Natural killer cell (primary cell): ENCODE data around the gene MGMT. TPM values are rescaled to one million over a fixed set of nuclear protein-coding genes. Genes with fewer than 3 reads are reported as not detected.

Experiments used
- ATAC-seq, 3 donors: fragments of 150-1000 bp in 2 of 3; fragments of 200-7000 bp in 1 of 3; cut with Tn5 transposase; 1 replicate in 1 of 3; 2 replicates in 2 of 3; pipeline ENCODE4 v1.10.0; 2021; ENCODE audit warnings: mild to moderate bottlenecking in 2 of 3, moderate library complexity in 2 of 3
- DNase-seq, 2 donors: peaks; one replicate each; pipeline versions ENCODE4 v3.0.0 to v3.0.0-alpha.2; 2013 to 2021; ENCODE audit warnings: mixed read lengths in 1 of 2
- H3K27ac ChIP-seq: one replicate; pipeline ENCODE4 v1.5.1; 2013; ENCODE audit warnings: mild to moderate bottlenecking, low read length
- H3K27me3 ChIP-seq: one replicate; pipeline ENCODE4 v1.6.1; 2013; ENCODE audit warnings: low read length; ENCODE audit not compliant: control insufficient read depth, insufficient read depth
- H3K36me3 ChIP-seq: one replicate; pipeline ENCODE4 v1.6.1; 2013; ENCODE audit warnings: low read length; ENCODE audit not compliant: control insufficient read depth, insufficient read depth
- H3K4me1 ChIP-seq: one replicate; pipeline ENCODE4 v1.6.1; 2013; ENCODE audit warnings: low read length; ENCODE audit not compliant: control insufficient read depth, insufficient read depth
- H3K4me3 ChIP-seq: one replicate; pipeline ENCODE4 v1.5.1; 2013; ENCODE audit warnings: low read length
- H3K9me3 ChIP-seq: one replicate; pipeline ENCODE4 v1.6.1; 2013; ENCODE audit warnings: low read length; ENCODE audit not compliant: control insufficient read depth, insufficient read depth
- H3K27ac Mint-ChIP-seq, 2 donors: one replicate each; pipeline ENCODE4 v1.8.0; 2022; ENCODE audit warnings: mild to moderate bottlenecking in 2 of 2, mixed read lengths in 2 of 2, moderate library complexity in 1 of 2
- H3K27me3 Mint-ChIP-seq, 2 donors: one replicate each; pipeline ENCODE4 v1.8.0; 2022; ENCODE audit warnings: low read depth in 2 of 2, mixed read lengths in 2 of 2
- H3K36me3 Mint-ChIP-seq: one replicate; pipeline ENCODE4 v1.8.0; 2022; ENCODE audit warnings: mixed read lengths
- H3K4me1 Mint-ChIP-seq, 2 donors: one replicate each; pipeline ENCODE4 v1.8.0; 2022; ENCODE audit warnings: mixed read lengths in 2 of 2
- H3K4me3 Mint-ChIP-seq: one replicate; pipeline ENCODE4 v1.8.0; 2022; ENCODE audit warnings: mild to moderate bottlenecking, moderate library complexity, mixed read lengths
- H3K9me3 Mint-ChIP-seq, 2 donors: one replicate each; pipeline ENCODE4 v1.8.0; 2022; ENCODE audit warnings: mixed read lengths in 2 of 2
- WGBS: methylation state at CpG from one replicate; pipeline ENCODE4 v1.1.7; 2013; ENCODE audit warnings: missing lambda C conversion rate; ENCODE audit not compliant: insufficient coverage; 5-methylcytosine and 5-hydroxymethylcytosine counted together
- intact Hi-C: fragments of 100-400 bp; cut with micrococcal nuclease; formaldehyde crosslinking; loops from one replicate; pipeline ENCODE4 v1.14.2; 2022
- total RNA-seq, 4 donors: library from RNA; stranded (reverse); fragments of 120-200 nt in 1 of 4; gene quantifications; one replicate each; pipeline versions ENCODE4 v1.2.3 to v1.2.4, GENCODE V29; 2013 to 2022
- TF ChIP-seq, protein P1 (sequence below): fragments of 200-600 bp; IDR thresholded peaks from one replicate; pipeline ENCODE4 v1.8.0; 2022; ENCODE audit warnings: antibody characterized with exemption

MGMT gene
- total RNA-seq, 3 donors from 2014 or later (not counting 1 experiment from before 2014, with no cell fraction given) = 16.5 to 19.7 (median 18.8) TPM

DNA sequence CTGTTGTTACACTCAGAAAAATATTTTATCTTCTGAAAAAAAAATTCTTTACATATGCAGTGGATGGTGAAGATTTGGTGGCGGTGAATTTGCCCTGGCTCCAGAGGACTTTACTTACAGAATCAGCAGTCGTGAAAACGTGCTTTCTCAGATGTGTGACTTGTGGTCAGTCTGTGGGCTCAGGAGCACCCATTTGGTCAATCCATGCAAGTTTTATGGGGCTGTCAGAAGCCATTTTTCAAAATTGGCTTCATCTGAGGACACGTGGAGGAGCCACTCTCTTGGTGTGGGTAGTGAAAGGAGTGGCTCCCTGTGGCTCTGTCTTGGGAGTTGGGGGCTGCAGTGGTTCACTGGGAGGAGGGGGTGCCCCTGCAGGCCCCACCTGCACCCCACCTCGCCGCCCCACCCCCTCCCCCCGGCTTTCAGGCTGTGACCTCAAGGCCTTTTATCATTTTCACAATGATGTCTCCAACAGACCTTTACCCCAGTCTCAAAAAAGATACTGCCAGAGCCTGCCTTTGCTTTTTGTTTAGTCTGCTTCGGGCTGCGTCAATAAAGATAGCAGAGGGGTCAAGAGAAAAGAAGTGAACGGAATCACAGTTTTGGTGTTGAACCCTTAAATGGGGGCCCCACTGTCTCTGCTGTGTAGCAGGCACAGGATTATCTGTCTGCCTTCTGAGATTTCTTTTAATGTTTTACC is 137.4 kb downstream of the MGMT start:
- intact Hi-C loops = no loop called here
- no peak for ATAC-seq
- Histone ChIP-seq H3K36me3 (no peaks in the 10 kb centered on the region), H3K27ac (no peak overlapping the region), H3K4me1 (peaks cover 5% of the 10 kb centered on the region), H3K27me3 (no peaks in the 10 kb centered on the region), H3K9me3 (no peaks in the 10 kb centered on the region), H3K4me3 (no peak overlapping the region)
- WGBS = 54% methylated on average over 8 of the region's 10 CpGs
- peaks cover 18 to 20% of the 10 kb centered on the region in 2 donors for H3K4me1 Mint-ChIP-seq
- no peaks in the 10 kb centered on the region for H3K27me3 Mint-ChIP-seq
- TF ChIP-seq, protein P1, sequence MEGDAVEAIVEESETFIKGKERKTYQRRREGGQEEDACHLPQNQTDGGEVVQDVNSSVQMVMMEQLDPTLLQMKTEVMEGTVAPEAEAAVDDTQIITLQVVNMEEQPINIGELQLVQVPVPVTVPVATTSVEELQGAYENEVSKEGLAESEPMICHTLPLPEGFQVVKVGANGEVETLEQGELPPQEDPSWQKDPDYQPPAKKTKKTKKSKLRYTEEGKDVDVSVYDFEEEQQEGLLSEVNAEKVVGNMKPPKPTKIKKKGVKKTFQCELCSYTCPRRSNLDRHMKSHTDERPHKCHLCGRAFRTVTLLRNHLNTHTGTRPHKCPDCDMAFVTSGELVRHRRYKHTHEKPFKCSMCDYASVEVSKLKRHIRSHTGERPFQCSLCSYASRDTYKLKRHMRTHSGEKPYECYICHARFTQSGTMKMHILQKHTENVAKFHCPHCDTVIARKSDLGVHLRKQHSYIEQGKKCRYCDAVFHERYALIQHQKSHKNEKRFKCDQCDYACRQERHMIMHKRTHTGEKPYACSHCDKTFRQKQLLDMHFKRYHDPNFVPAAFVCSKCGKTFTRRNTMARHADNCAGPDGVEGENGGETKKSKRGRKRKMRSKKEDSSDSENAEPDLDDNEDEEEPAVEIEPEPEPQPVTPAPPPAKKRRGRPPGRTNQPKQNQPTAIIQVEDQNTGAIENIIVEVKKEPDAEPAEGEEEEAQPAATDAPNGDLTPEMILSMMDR = no peak
- no peaks in the 10 kb centered on the region for H3K36me3 Mint-ChIP-seq
- H3K27ac Mint-ChIP-seq = no peak overlapping the region
- H3K4me3 Mint-ChIP-seq = no peak overlapping the region
- no peak for DNase-seq
- no peaks in the 10 kb centered on the region for H3K9me3 Mint-ChIP-seq

DNA sequence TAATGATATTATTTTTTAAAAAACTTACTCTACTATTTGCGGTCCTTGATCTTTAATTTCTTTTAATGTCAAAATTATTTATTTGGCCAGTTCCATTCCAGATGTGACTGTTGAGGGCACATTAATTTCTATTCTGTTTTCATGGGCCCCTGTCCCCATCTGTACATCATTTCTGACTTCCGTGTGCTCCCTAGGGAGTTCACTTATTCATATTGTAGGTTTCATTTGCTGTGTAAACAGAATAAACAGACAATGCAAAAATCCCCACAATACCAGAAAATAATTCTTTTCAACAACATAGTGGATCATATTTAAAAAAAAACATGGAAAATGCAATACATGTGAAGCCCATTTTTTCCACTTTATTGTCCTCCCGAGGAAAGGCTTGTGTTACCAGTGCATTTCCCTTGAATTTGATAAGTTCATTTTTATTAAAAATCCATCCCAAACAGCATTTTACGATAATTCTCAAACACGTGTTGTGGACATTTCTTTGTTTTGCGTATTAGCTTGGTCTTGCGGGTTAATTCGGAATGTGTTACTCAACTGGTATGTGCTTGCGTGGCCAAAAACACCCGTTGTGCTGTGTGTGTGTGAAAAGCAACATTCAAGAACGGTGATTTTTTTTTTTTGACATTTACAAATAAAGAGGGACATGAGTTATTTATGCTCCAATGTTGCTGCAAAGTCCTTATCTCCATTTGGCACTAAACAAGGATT is 138.4 kb downstream of the MGMT start:
- no peaks in the 10 kb centered on the region for H3K36me3 ChIP-seq
- no peaks in the 10 kb centered on the region for H3K36me3 Mint-ChIP-seq
- no peak overlapping the region for H3K27ac Mint-ChIP-seq
- H3K4me3 Mint-ChIP-seq = no peak overlapping the region
- TF ChIP-seq, protein P1 = no peak
- 95% methylated on average over 10 of the region's 11 CpGs for WGBS
- no peaks in the 10 kb centered on the region for H3K9me3 Mint-ChIP-seq
- no peak overlapping the region for H3K4me3 ChIP-seq
- H3K9me3 ChIP-seq = no peaks in the 10 kb centered on the region
- H3K4me1 ChIP-seq = peaks cover 5% of the 10 kb centered on the region
- intact Hi-C loops = no loop called here
- ATAC-seq (no peak), DNase-seq (no peak)
- H3K27ac ChIP-seq = no peak overlapping the region
- no peaks in the 10 kb centered on the region for H3K27me3 ChIP-seq
- H3K4me1 Mint-ChIP-seq = peaks cover 20 to 24% of the 10 kb centered on the region in 2 donors
- H3K27me3 Mint-ChIP-seq = no peaks in the 10 kb centered on the region

DNA sequence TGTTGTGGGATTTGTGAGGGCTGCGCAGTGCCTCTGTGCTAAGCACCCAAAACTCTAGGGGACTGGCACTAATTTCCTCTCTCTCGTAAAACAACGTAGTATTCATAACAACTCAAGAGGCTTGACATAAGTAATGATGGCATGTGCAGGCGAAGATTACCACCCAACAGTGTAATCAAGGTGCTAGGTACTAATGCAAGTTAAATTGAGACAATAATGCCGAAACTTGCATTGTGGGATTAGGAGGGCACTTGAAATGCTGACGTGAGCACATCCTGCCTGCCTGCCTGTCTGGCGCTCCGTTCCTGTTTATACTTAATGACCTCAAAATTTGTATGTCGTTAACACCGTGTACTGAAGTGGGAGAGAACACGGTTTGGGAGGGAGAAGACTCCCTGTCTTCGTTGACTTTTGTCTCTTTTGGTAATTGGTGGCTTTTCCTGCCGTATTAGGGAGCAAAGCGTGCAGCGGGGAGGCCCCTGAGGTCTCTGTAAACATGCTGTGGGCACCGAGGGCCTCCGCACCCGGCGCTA is 139.0 kb downstream of the MGMT start:
- WGBS = 66% methylated on average over 19 of the region's 19 CpGs
- DNase-seq = no peak
- H3K27me3 ChIP-seq = no peaks in the 10 kb centered on the region
- no peaks in the 10 kb centered on the region for H3K36me3 Mint-ChIP-seq
- no peaks in the 10 kb centered on the region for H3K36me3 ChIP-seq
- H3K4me1 Mint-ChIP-seq = peaks cover 20 to 30% of the 10 kb centered on the region in 2 donors
- H3K9me3 ChIP-seq = no peaks in the 10 kb centered on the region
- H3K27me3 Mint-ChIP-seq = no peaks in the 10 kb centered on the region
- peak in 1 of 3 donors; percentile 71 for ATAC-seq
- peaks cover 5% of the 10 kb centered on the region for H3K4me1 ChIP-seq
- no peak overlapping the region for H3K27ac ChIP-seq
- no peaks in the 10 kb centered on the region for H3K9me3 Mint-ChIP-seq
- intact Hi-C loops = no loop called here
- no peak overlapping the region for H3K4me3 ChIP-seq
- TF ChIP-seq, protein P1 = no peak
- peak overlapping the region; percentile 28 for H3K4me3 Mint-ChIP-seq
- H3K27ac Mint-ChIP-seq = no peak overlapping the region
